HepG2 (cell line): Measurements from ENCODE around the gene TMEM135. TPM values are rescaled to one million over a fixed set of nuclear protein-coding genes. Genes with fewer than 3 reads are reported as not detected.

Source experiments
- CCAR2 ChIP-seq: fragments of 200-400 bp; formaldehyde crosslinking; optimal IDR thresholded peaks from 2 replicates; pipeline ENCODE3; 2018; ENCODE audit warnings: low read depth, mild to moderate bottlenecking, low read length, moderate library complexity
- GATA4 ChIP-seq: sonication (generic); IDR thresholded peaks from 2 replicates; pipeline ENCODE4 v1.6.1; 2016; ENCODE audit warnings: antibody characterized with exemption, low read depth, borderline replicate concordance
- GATAD1 ChIP-seq: IDR thresholded peaks from 2 replicates; pipeline ENCODE4 v1.6.1; 2016; ENCODE audit warnings: missing genetic modification reagents, missing compliant biosample characterization
- HHEX ChIP-seq: IDR thresholded peaks from 2 replicates; pipeline ENCODE4 v1.6.1; 2016; ENCODE audit warnings: control low read depth
- IRX3 ChIP-seq: sonication (generic); formaldehyde crosslinking; IDR thresholded peaks from 2 replicates; pipeline ENCODE4 v1.8.1; 2023; ENCODE audit warnings: mild to moderate bottlenecking, low read depth, missing genetic modification reagents, borderline replicate concordance
- KDM1A ChIP-seq: IDR thresholded peaks from 2 replicates; pipeline ENCODE4 v1.6.1; 2016; ENCODE audit warnings: missing compliant biosample characterization
- KIAA2018 ChIP-seq: sonication (generic); formaldehyde crosslinking; IDR thresholded peaks from 2 replicates; pipeline ENCODE4 v1.5.0; 2020; ENCODE audit warnings: mild to moderate bottlenecking, missing genetic modification reagents, borderline replicate concordance
- KLF16 ChIP-seq, 2 experiments: sonication (generic) in 1 of 2; formaldehyde crosslinking in 1 of 2; IDR thresholded peaks; 2 replicates each; pipeline versions ENCODE4 v1.6.1 to v1.8.0; 2016 to 2023; ENCODE audit warnings: missing genetic modification reagents in 2 of 2, missing compliant biosample characterization in 1 of 2
- PHF5A ChIP-seq: IDR thresholded peaks from one replicate; pipeline ENCODE4 v1.6.1; 2018; ENCODE audit warnings: low read depth, missing genetic modification reagents; ENCODE audit not compliant: unreplicated experiment
- SIX4 ChIP-seq: sonication (generic); formaldehyde crosslinking; IDR thresholded peaks from 2 replicates; pipeline ENCODE4 v1.4.0; 2020; ENCODE audit warnings: missing genetic modification reagents
- SNRNP70 ChIP-seq: fragments of 200-400 bp; formaldehyde crosslinking; IDR thresholded peaks from 2 replicates; pipeline ENCODE4 v1.6.1; 2017; ENCODE audit warnings: mild to moderate bottlenecking, low read depth, low read length, moderate library complexity
- SSRP1 ChIP-seq: IDR thresholded peaks from 2 replicates; pipeline ENCODE4 v1.6.1; 2016; ENCODE audit warnings: control low read depth
- ZBTB4 ChIP-seq: sonication (generic); formaldehyde crosslinking; IDR thresholded peaks from 2 replicates; pipeline ENCODE4 v1.4.0; 2020; ENCODE audit warnings: missing genetic modification reagents, mild to moderate bottlenecking, borderline replicate concordance
- ZNF362 ChIP-seq: sonication (generic); formaldehyde crosslinking; IDR thresholded peaks from 2 replicates; pipeline ENCODE4 v1.4.0; 2020; ENCODE audit warnings: missing genetic modification reagents, mild to moderate bottlenecking, borderline replicate concordance
- ZNF414 ChIP-seq: sonication (generic); formaldehyde crosslinking; IDR thresholded peaks from 2 replicates; pipeline ENCODE4 v1.5.0; 2020; ENCODE audit warnings: missing genetic modification reagents
- ZNF510 ChIP-seq: sonication (generic); formaldehyde crosslinking; IDR thresholded peaks from 2 replicates; pipeline ENCODE4 v1.4.0; 2020; ENCODE audit warnings: low read depth, mild to moderate bottlenecking, missing genetic modification reagents
- ZNF546 ChIP-seq: sonication (generic); formaldehyde crosslinking; conservative IDR thresholded peaks from 2 replicates; pipeline ENCODE4 v1.8.1; 2023; ENCODE audit warnings: mild to moderate bottlenecking, missing genetic modification reagents
- ZNF549 ChIP-seq: sonication (generic); formaldehyde crosslinking; IDR thresholded peaks from 2 replicates; pipeline ENCODE4 v1.5.0; 2020; ENCODE audit warnings: missing genetic modification reagents
- polyA plus RNA-seq, 8 experiments: library from polyadenylated mRNA; depleted of rRNA in 3 of 8; stranded (reverse) in 7 of 8; unstranded in 1 of 8; fragments of >200 nt; fragmentation: Illumina TruSeq in 4 of 8; extraction: Trizol in 4 of 8; gene quantifications; 2 replicates each; pipeline versions ENCODE4 v1.2.1 to v1.2.3, GENCODE V29; 2011 to 2016; ENCODE audit warnings: low read depth in 4 of 8, missing spikeins in 1 of 8, mixed read lengths in 1 of 8; ENCODE audit not compliant: insufficient read depth in 1 of 8
- total RNA-seq, 5 experiments: library from RNA; depleted of rRNA; stranded (reverse); fragments of >200 nt; fragmentation: Illumina TruSeq; extraction: Trizol; gene quantifications; 2 replicates each; pipeline ENCODE4 v1.2.3, GENCODE V29; 2016; ENCODE audit warnings: low read depth in 1 of 5

The TMEM135 gene
- total and polyA plus RNA-seq, 2 of the 13 experiments (the other 11 are each of a cell fraction or from before 2014, with no cell fraction given), result 36.6 to 88.9 TPM

GRCh38 chr11:87128372-87128771 is 90.6 kb downstream of the TMEM135 start (continued):
- TF ChIP-seq ZNF414 (CRISPR knock-in tag) (no peak), ZNF546 (no peak), GATA4 (peak; percentile 49; the same call in 1 of the 2 replicates), SSRP1 (no peak), GATAD1 (CRISPR knock-in tag) (no peak), HHEX (peak; percentile 89), ZBTB4 (CRISPR knock-in tag) (no peak), SNRNP70 (no peak), SIX4 (no peak), CCAR2 (no peak), KDM1A (no peak), ZNF510 (no peak), ZNF549 (CRISPR knock-in tag) (no peak), ZNF362 (no peak), PHF5A (CRISPR knock-in tag) (no peak), KIAA2018 (no peak), IRX3 (no peak), KLF16 (CRISPR knock-in tag; IDR thresholded peaks at IDR 0.05) (peak in 1 of 2 experiments; percentile 39; a peak in 1 of 4 replicates)
